MM.1S (cell line): ENCODE data around the gene KIF7.

Source experiments
- DNase-seq: peaks from one replicate; pipeline ENCODE4 v3.0.0-alpha.2; 2015
- H2AFZ ChIP-seq: fragments of 300-600 bp; sonication (generic); 2 replicates; pipeline ENCODE4 v1.6.0; 2016; ENCODE audit warnings: antibody characterized with exemption, low read length
- H3F3A ChIP-seq: fragments of 300-600 bp; sonication (generic); 2 replicates; pipeline ENCODE4 v1.6.1; 2016; ENCODE audit warnings: mild to moderate bottlenecking, antibody characterized with exemption, low read length, moderate library complexity, mixed read lengths; ENCODE audit not compliant: insufficient read depth
- H3K27ac ChIP-seq: fragments of 300-600 bp; sonication (generic); 2 replicates; pipeline ENCODE4 v1.5.1; 2016; ENCODE audit warnings: mild to moderate bottlenecking, low read length
- H3K27me3 ChIP-seq: fragments of 300-600 bp; sonication (generic); replicated peaks from 2 replicates; pipeline ENCODE4 v1.6.0; 2016; ENCODE audit warnings: low read length; ENCODE audit not compliant: insufficient read depth
- H3K36me3 ChIP-seq: fragments of 300-600 bp; sonication (generic); replicated peaks from 2 replicates; pipeline ENCODE4 v1.6.1; 2016; ENCODE audit warnings: mild to moderate bottlenecking, low read length, mixed read lengths; ENCODE audit not compliant: insufficient read depth
- H3K4me1 ChIP-seq: fragments of 300-600 bp; sonication (generic); 2 replicates; pipeline ENCODE4 v1.6.1; 2016; ENCODE audit warnings: low read length, mixed read lengths
- H3K4me2 ChIP-seq: fragments of 300-600 bp; sonication (generic); 2 replicates; pipeline ENCODE4 v1.6.0; 2016; ENCODE audit warnings: low read depth, low read length
- H3K4me3 ChIP-seq: fragments of 300-600 bp; sonication (generic); 2 replicates; pipeline ENCODE4 v1.5.1; 2016; ENCODE audit warnings: low read length, mixed read lengths
- H3K79me2 ChIP-seq: fragments of 300-600 bp; sonication (generic); 2 replicates; pipeline ENCODE4 v1.6.1; 2016; ENCODE audit warnings: mixed run types, low read length, mixed read lengths
- H3K9ac ChIP-seq: fragments of 300-600 bp; sonication (generic); 2 replicates; pipeline ENCODE4 v1.6.1; 2016; ENCODE audit warnings: low read length, mixed read lengths
- H3K9me2 ChIP-seq: fragments of 300-600 bp; sonication (generic); replicated peaks from 2 replicates; pipeline ENCODE4 v1.6.1; 2016; ENCODE audit warnings: mild to moderate bottlenecking, low read length, mixed read lengths; ENCODE audit not compliant: insufficient read depth
- H3K9me3 ChIP-seq: fragments of 300-600 bp; sonication (generic); replicated peaks from 2 replicates; pipeline ENCODE4 v1.6.1; 2016; ENCODE audit warnings: mild to moderate bottlenecking, low read length, mixed read lengths; ENCODE audit not compliant: insufficient read depth
- H4K20me1 ChIP-seq: fragments of 300-600 bp; sonication (generic); 2 replicates; pipeline ENCODE4 v1.6.1; 2016; ENCODE audit warnings: mild to moderate bottlenecking, low read length, moderate library complexity, mixed read lengths; ENCODE audit not compliant: insufficient read depth
- EZH2 ChIP-seq: fragments of 300-600 bp; sonication (generic); optimal IDR thresholded peaks from 2 replicates; pipeline ENCODE3; 2017; ENCODE audit warnings: low read depth, mild to moderate bottlenecking, antibody characterized with exemption, low read length, mixed read lengths
- EZH2phosphoT487 ChIP-seq: fragments of 300-600 bp; sonication (generic); IDR thresholded peaks from 2 replicates; pipeline ENCODE4 v1.6.1; 2018; ENCODE audit warnings: antibody characterized with exemption, low read length
- TF ChIP-seq, protein P1 (sequence below): fragments of 300-600 bp; sonication (generic); IDR thresholded peaks from 2 replicates; pipeline ENCODE4 v1.5.1; 2016; ENCODE audit warnings: antibody characterized with exemption, low read length, mixed read lengths

The KIF7 gene

DNA sequence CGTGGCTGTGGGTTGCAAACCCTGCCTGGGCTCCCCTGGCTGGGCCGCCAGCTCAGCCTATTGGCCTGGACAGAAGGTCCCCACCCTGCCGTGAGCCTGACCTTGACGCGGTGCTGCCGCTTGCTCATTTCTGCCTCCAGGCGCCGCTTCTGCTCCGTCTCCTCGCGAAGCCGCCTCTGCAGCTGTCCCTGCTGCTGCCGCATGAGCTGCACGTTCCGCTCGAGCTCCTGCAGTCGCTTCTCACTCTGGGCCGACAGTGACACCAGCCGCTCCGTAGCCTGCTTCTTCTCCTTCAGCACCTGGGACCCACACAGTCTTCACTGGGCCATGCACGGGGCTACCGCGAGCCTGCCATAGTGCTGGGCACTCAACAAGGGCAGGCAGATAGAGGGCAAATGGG lies 21.7 kb downstream of the KIF7 start:
- Histone ChIP-seq H2AFZ (no peak overlapping the region), H3K4me3 (no peak overlapping the region), H3K27me3 (no peaks in the 10 kb centered on the region), H3K9ac (no peak overlapping the region), H3K4me2 (no peak overlapping the region), H4K20me1 (no peaks in the 10 kb centered on the region), H3K36me3 (peaks cover 7% of the 10 kb centered on the region), H3K27ac (no peak overlapping the region), H3K4me1 (no peaks in the 10 kb centered on the region), H3K79me2 (no peaks in the 10 kb centered on the region), H3K9me2 (no peaks in the 10 kb centered on the region), H3F3A (no peaks in the 10 kb centered on the region), H3K9me3 (no peaks in the 10 kb centered on the region)
- DNase-seq, result no peak
- TF ChIP-seq EZH2 (no peak), EZH2phosphoT487 (no peak)
- TF ChIP-seq, protein P1, sequence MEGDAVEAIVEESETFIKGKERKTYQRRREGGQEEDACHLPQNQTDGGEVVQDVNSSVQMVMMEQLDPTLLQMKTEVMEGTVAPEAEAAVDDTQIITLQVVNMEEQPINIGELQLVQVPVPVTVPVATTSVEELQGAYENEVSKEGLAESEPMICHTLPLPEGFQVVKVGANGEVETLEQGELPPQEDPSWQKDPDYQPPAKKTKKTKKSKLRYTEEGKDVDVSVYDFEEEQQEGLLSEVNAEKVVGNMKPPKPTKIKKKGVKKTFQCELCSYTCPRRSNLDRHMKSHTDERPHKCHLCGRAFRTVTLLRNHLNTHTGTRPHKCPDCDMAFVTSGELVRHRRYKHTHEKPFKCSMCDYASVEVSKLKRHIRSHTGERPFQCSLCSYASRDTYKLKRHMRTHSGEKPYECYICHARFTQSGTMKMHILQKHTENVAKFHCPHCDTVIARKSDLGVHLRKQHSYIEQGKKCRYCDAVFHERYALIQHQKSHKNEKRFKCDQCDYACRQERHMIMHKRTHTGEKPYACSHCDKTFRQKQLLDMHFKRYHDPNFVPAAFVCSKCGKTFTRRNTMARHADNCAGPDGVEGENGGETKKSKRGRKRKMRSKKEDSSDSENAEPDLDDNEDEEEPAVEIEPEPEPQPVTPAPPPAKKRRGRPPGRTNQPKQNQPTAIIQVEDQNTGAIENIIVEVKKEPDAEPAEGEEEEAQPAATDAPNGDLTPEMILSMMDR, result no peak

- no peak overlapping the region for H3K9ac ChIP-seq
- no peak for DNase-seq
- H3K79me2 ChIP-seq, result no peaks in the 10 kb centered on the region
- H4K20me1 ChIP-seq, result no peaks in the 10 kb centered on the region
- TF ChIP-seq EZH2phosphoT487 (no peak), EZH2 (no peak)
- TF ChIP-seq, protein P1, result no peak
- H2AFZ ChIP-seq, result no peak overlapping the region
- no peaks in the 10 kb centered on the region for H3K27me3 ChIP-seq
- H3K4me3 ChIP-seq, result no peak overlapping the region
- no peak overlapping the region for H3K27ac ChIP-seq
- no peaks in the 10 kb centered on the region for H3K4me1 ChIP-seq
- H3K9me3 ChIP-seq, result no peaks in the 10 kb centered on the region
- H3K9me2 ChIP-seq, result no peaks in the 10 kb centered on the region
- peaks cover 10% of the 10 kb centered on the region for H3K36me3 ChIP-seq
- no peak overlapping the region for H3K4me2 ChIP-seq
- H3F3A ChIP-seq, result no peaks in the 10 kb centered on the region
Observed at GRCh38 chr15:89632563-89633430, 22.5 kb downstream of the KIF7 start.

DNA sequence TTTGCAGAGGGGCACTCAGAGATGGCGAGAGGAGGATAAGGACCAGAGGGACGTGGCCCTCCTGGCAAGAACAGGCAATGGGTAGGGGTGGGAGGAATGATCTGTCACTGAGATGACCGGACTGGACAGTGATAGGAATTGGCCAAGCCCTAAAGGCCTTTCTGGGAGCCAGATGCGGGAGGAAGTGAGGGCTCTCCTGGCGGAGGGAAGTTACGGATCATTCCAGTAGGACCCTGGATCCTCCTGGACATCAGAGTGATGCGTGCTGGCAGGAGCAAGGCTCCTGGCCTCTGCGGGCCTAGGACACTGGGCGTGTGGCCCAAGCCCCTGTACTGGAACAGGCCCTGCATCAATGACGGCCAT lies 23.4 kb downstream of the KIF7 start:
- no peaks in the 10 kb centered on the region for H3K9me2 ChIP-seq
- no peaks in the 10 kb centered on the region for H4K20me1 ChIP-seq
- H2AFZ ChIP-seq, result no peak overlapping the region
- no peaks in the 10 kb centered on the region for H3K79me2 ChIP-seq
- no peak overlapping the region for H3K4me3 ChIP-seq
- no peak overlapping the region for H3K4me2 ChIP-seq
- no peaks in the 10 kb centered on the region for H3F3A ChIP-seq
- H3K9me3 ChIP-seq, result no peaks in the 10 kb centered on the region
- peaks cover 15% of the 10 kb centered on the region for H3K36me3 ChIP-seq
- no peak overlapping the region for H3K27ac ChIP-seq
- no peak overlapping the region for H3K9ac ChIP-seq
- H3K4me1 ChIP-seq, result no peaks in the 10 kb centered on the region
- TF ChIP-seq, protein P1, result no peak
- TF ChIP-seq EZH2 (no peak), EZH2phosphoT487 (no peak)
- no peaks in the 10 kb centered on the region for H3K27me3 ChIP-seq
- DNase-seq, result no peak
